Measurements from ENCODE around the gene NTRK3. TPM values are rescaled to one million over a fixed set of nuclear protein-coding genes. Genes with fewer than 3 reads are reported as not detected.

Gene NTRK3
- total RNA-seq, 2 donors from 2014 or later: 0.66 to 5.2 TPM

- H3K27ac ChIP-seq: no peak overlapping the region
- intact Hi-C loops (cut with DNase I): no loop called here
- WGBS, 2 donors: 59 to 64% methylated on average over 4 of the region's 4 CpGs
- no peaks in the 10 kb centered on the region for H3K4me1 ChIP-seq
- no peaks in the 10 kb centered on the region for H3K36me3 ChIP-seq (replicated peaks in 1 of 2; ENCODE audit: insufficient read depth in 1 of 2, low read depth in 2 of 2)
- no peak for DNase-seq
- no peak overlapping the region for H3K4me3 ChIP-seq
- no peak for ATAC-seq
- TF ChIP-seq CTCF (IDR thresholded peaks at IDR 0.05) (no peak), POLR2A (IDR thresholded peaks at IDR 0.05) (no peak)
- no peaks in the 10 kb centered on the region for H3K27me3 ChIP-seq
- no peaks in the 10 kb centered on the region for H3K9me3 ChIP-seq
These were observed 196.2 kb downstream of the NTRK3 start for GRCh38 chr15:88060383-88060782.

- WGBS, 2 donors: 62 to 65% methylated on average over 9 of the region's 9 CpGs
- TF ChIP-seq POLR2A (IDR thresholded peaks at IDR 0.05) (no peak), CTCF (IDR thresholded peaks at IDR 0.05) (no peak)
- no peak overlapping the region for H3K27ac ChIP-seq
- no peaks in the 10 kb centered on the region for H3K4me1 ChIP-seq
- intact Hi-C loops (cut with DNase I): no loop called here
- H3K9me3 ChIP-seq: no peaks in the 10 kb centered on the region
- no peaks in the 10 kb centered on the region for H3K36me3 ChIP-seq (replicated peaks in 1 of 2; ENCODE audit: insufficient read depth in 1 of 2, low read depth in 2 of 2)
- H3K4me3 ChIP-seq: no peak overlapping the region
- ATAC-seq (no peak), DNase-seq (no peak)
- H3K27me3 ChIP-seq: no peaks in the 10 kb centered on the region
These were observed 198.7 kb downstream of the NTRK3 start for GRCh38 chr15:88057836-88058235.

- TF ChIP-seq POLR2A (IDR thresholded peaks at IDR 0.05): no peak
- TF ChIP-seq CTCF (IDR thresholded peaks at IDR 0.05): no peak
- Histone ChIP-seq H3K27me3 (no peaks in the 10 kb centered on the region), H3K36me3 (replicated peaks in 1 of 2; ENCODE audit: insufficient read depth in 1 of 2, low read depth in 2 of 2) (no peaks in the 10 kb centered on the region), H3K27ac (no peak overlapping the region), H3K4me3 (no peak overlapping the region), H3K9me3 (no peaks in the 10 kb centered on the region), H3K4me1 (no peaks in the 10 kb centered on the region)
- ATAC-seq (no peak), DNase-seq (no peak)
- intact Hi-C loops (cut with DNase I): no loop called here
- WGBS, 2 donors: 45 to 48% methylated on average over 1 of the region's 1 CpG
These were observed 207.0 kb downstream of the NTRK3 start for GRCh38 chr15:88049506-88049905.

- Histone ChIP-seq H3K27ac (no peak overlapping the region), H3K9me3 (no peaks in the 10 kb centered on the region), H3K36me3 (replicated peaks in 1 of 2; ENCODE audit: insufficient read depth in 1 of 2, low read depth in 2 of 2) (no peaks in the 10 kb centered on the region), H3K4me3 (no peak overlapping the region), H3K27me3 (no peaks in the 10 kb centered on the region), H3K4me1 (no peaks in the 10 kb centered on the region)
- 36 to 53% methylated on average over 3 of the region's 3 CpGs for WGBS, 2 donors
- TF ChIP-seq CTCF (IDR thresholded peaks at IDR 0.05) (no peak), POLR2A (IDR thresholded peaks at IDR 0.05) (no peak)
- intact Hi-C loops (cut with DNase I): no loop called here
- DNase-seq (no peak), ATAC-seq (no peak)
These were observed 207.8 kb downstream of the NTRK3 start for GRCh38 chr15:88048755-88049154.

GRCh38 chr15:88048237-88048636 is 208.3 kb downstream of the NTRK3 start:
- ATAC-seq (no peak), DNase-seq (no peak)
- Histone ChIP-seq H3K27ac (no peak overlapping the region), H3K27me3 (no peaks in the 10 kb centered on the region), H3K4me3 (no peak overlapping the region), H3K36me3 (replicated peaks in 1 of 2; ENCODE audit: insufficient read depth in 1 of 2, low read depth in 2 of 2) (no peaks in the 10 kb centered on the region), H3K4me1 (no peaks in the 10 kb centered on the region), H3K9me3 (no peaks in the 10 kb centered on the region)
- no peak for TF ChIP-seq CTCF (IDR thresholded peaks at IDR 0.05)
- no peak for TF ChIP-seq POLR2A (IDR thresholded peaks at IDR 0.05)
- WGBS, 2 donors: 28 to 43% methylated on average over 2 of the region's 2 CpGs
- intact Hi-C loops (cut with DNase I): no loop called here
